ENCODE measurements around the gene KRT76.

Gene KRT76

GRCh38 chr12:52776913-52777395 is at the start of gene KRT76:
TSS of gene KRT76 (minus strand) at chr12:52777345. CDS start at chr12:52777291, 54 bp downstream.
- Histone ChIP-seq H3K4me3 (no peak within 1 kb of the TSS), H3K27ac (no peak within 1 kb of the TSS)

GRCh38 chr12:52825961-52826360 is 48.8 kb upstream of the KRT76 start:
- H3K4me3 ChIP-seq = no peak overlapping the region
- H3K27ac ChIP-seq = no peak overlapping the region

GRCh38 chr12:52824741-52825410 is 47.7 kb upstream of the KRT76 start:
- no peak overlapping the region for H3K4me3 ChIP-seq
- H3K27ac ChIP-seq = no peak overlapping the region

- no peak overlapping the region for H3K4me3 ChIP-seq
- no peak overlapping the region for H3K27ac ChIP-seq
These were observed 46.8 kb upstream of the KRT76 start for GRCh38 chr12:52823761-52824450.

GRCh38 chr12:52822771-52823510 is 45.8 kb upstream of the KRT76 start:
- Histone ChIP-seq H3K4me3 (no peak overlapping the region), H3K27ac (no peak overlapping the region)

GRCh38 chr12:52821826-52822660 is 44.9 kb upstream of the KRT76 start:
- no peak overlapping the region for H3K4me3 ChIP-seq
- no peak overlapping the region for H3K27ac ChIP-seq

- H3K4me3 ChIP-seq = no peak overlapping the region
- no peak overlapping the region for H3K27ac ChIP-seq
These were observed 44.1 kb upstream of the KRT76 start for GRCh38 chr12:52821071-52821730.

GRCh38 chr12:52820521-52820920 is 43.4 kb upstream of the KRT76 start:
- Histone ChIP-seq H3K4me3 (no peak overlapping the region), H3K27ac (no peak overlapping the region)

GRCh38 chr12:52819731-52820510 is 42.8 kb upstream of the KRT76 start:
- no peak overlapping the region for H3K27ac ChIP-seq
- H3K4me3 ChIP-seq = no peak overlapping the region

- Histone ChIP-seq H3K4me3 (no peak overlapping the region), H3K27ac (no peak overlapping the region)
These were observed 41.8 kb upstream of the KRT76 start for GRCh38 chr12:52818887-52819420.

- Histone ChIP-seq H3K27ac (no peak overlapping the region), H3K4me3 (no peak overlapping the region)
These were observed 41.2 kb upstream of the KRT76 start for GRCh38 chr12:52818388-52818787.

- Histone ChIP-seq H3K4me3 (no peak overlapping the region), H3K27ac (no peak overlapping the region)
These were observed 40.6 kb upstream of the KRT76 start for GRCh38 chr12:52817699-52818238.

GRCh38 chr12:52817003-52817698 is 40.0 kb upstream of the KRT76 start:
- Histone ChIP-seq H3K27ac (no peak overlapping the region), H3K4me3 (no peak overlapping the region)

- Histone ChIP-seq H3K27ac (no peak overlapping the region), H3K4me3 (no peak overlapping the region)
These were observed 38.8 kb upstream of the KRT76 start for GRCh38 chr12:52815676-52816588.

GRCh38 chr12:52815161-52815560 is 38.0 kb upstream of the KRT76 start:
- H3K27ac ChIP-seq = no peak overlapping the region
- H3K4me3 ChIP-seq = no peak overlapping the region

- Histone ChIP-seq H3K4me3 (no peak overlapping the region), H3K27ac (peak overlapping the region in 1 of 21 experiments; percentile 6)
These were observed 37.6 kb upstream of the KRT76 start for GRCh38 chr12:52814710-52815155.

Data from skin epidermis (tissue), 12 donors.